NCI-H1105 treated with DMSO at 0.1 percent for 48 hours (cell line): ENCODE data around the gene HOXB13.
"Not testable (repeated sequence)": the region's sequence is repeated elsewhere in the genome, so short reads cannot be mapped to it uniquely, and the experiment has no call there.

Experiments
- DNase-seq: peaks from one replicate; lab custom pipeline; 2025; lab: John Stamatoyannopoulos, UW

HOXB13 gene

DNA sequence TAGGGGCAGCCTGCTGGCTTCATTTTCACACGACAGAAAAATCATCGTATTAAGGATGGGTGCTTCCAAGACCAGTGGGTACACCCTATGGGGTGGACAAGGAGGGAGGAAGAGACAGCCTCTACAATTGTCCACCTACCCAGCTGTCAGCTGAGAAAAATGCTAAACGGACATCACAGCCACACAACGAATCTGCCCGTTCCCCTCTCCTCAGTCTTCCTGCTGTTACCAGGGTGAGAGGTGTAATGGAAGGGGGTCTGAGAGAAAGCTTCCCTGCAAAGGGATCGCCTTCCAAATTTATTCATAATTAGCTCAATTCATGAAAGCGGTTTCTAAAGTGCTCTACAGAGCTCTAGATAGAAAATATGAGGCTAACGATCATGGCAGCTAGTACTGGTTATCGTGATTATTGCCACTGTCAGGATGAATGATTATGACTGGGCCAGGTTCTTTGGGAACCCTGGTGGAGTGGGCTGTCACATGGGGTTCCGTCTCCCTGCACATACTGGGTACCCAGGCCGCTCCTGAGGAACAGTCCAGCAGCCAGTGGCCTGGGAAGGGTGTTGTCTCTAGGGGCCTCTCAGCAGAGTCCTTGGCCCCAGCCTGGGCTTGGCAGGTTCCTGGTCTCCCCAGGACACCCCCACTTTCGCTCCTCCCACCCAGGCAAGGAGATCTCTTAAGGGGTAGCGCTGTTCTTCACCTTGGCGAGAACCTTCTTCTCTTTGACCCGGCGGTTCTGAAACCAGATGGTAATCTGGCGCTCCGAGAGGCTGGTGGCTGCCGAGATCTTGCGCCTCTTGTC is 2.2 kb downstream of the HOXB13 start:
- DNase-seq, result no peak

DNA sequence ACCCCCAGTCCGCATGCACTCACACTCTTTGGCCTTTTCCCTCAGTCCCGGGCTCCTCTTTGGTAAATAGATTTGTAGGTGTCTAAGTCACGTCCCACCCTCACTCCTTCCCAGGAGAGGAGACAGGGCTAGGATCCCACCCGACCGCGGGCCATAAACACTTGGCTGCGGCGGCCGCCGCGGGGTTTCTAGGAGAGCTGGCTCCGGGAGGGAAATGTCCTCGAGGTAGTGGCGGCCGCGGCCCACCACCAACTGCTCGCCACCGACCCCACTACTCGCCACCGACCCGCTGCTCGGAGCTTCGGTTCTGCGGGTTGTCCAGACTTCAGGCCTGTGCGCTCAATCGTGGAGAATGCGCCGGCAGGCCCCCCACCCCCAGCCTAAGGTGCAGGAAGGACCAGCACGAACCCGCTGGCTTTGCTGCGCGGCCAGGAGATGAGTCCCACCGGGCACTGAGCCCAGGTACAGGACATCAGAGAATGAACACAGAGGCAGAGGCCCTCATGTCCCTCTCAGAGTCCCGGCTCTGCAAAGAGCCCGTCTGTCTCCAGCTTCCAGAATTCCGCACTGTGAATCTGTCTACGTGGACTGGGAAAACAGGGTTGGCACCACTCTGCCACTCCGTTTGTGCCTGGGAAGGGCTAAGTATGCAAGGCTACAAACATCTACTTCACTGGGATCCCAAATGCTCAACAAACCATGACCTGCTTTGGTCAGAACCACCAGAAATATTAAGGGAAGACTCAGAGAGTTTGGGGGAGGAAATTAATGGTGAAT is 3.1 kb downstream of the HOXB13 start:
- DNase-seq, result no peak

DNA sequence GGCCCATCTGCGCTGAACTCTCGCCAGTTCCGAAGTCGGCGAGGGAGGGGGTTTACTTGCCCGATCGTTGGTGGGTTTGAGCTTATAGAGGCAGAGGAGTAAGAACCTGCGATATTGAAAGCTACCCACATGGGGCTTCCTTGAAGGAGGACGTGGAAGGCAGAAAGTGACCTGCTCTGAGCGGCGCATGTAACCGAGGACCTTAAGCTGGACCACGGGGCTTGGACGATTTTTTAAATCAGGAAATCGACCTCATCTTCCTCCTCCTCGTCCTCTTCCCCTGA is 3.6 kb downstream of the HOXB13 start:
- no peak for DNase-seq

DNA sequence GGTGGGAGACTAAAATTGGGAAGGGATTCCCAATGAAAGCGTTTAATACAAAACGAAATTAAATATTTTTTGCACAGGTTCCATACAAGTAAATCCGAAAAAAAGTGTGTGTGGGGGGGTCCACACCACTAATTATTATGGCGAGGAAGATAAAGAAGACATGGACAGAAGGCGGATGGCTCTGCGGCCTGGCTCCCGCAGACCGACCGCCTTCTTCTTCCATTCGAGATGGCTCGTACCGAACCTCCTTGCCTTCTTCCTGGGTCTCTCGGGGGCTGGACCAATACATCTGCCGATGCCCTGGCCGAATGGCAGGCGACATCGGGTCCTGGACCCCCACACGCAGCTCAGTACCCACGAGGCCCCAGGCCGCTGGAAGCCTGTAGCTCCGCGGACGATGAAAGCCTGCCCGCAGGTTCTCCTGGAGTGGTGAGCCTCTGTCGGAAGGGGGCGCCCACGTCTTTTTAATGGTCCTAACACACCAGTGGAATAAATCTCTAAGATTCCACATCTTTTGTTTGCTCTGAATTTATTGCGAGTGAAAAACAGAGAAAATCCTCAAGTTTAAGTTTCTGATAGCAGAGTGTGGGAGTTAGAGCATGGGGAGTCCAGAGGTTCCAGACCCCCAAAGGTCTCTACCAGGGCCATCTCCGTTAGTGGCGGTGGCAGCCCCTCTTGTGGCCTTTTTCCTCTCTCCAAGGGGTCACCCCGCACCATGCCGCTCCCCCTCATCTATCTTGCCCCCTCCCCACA is 4.1 kb downstream of the HOXB13 start:
- DNase-seq, result peak; percentile 18

DNA sequence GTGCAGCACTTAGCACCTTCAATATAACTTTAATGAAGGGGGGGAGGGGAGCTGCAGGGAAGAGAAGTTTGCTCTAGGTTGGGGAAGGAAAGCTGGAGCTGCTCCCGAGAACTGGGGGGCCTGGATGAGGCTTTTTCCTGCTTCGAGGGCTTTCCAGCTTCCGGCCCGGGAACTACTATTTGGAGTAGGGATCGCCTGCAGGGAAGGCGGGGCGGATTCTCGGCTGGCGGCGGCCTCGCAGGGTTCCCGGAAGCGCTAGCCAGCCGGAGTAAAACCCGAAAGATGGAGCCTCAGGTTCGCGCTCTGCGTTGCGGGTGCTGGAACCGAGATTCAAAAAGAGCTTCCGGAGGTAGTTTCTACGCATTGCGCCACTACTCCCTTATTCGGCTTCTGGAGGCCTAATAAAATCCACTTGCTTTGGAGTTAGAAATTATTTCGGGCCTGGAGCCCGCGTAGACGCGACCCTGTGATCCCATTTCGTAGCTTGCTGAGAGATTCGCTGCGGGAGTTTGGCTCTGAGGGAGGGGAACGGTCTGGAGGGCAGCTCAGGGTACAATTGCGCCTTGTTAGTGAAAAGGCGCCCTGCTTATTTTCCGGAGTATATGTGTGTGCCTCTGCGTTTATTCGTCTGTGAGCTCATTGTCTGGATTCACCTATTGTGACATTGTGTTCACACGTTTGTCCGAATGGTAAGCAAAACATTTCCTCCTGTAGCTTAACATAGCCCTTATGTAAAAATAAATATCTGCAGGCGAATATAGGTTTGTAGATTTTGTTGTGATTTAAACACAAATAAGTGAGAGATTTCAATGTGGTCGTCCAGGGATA is 4.9 kb downstream of the HOXB13 start:
- DNase-seq, result no peak

DNA sequence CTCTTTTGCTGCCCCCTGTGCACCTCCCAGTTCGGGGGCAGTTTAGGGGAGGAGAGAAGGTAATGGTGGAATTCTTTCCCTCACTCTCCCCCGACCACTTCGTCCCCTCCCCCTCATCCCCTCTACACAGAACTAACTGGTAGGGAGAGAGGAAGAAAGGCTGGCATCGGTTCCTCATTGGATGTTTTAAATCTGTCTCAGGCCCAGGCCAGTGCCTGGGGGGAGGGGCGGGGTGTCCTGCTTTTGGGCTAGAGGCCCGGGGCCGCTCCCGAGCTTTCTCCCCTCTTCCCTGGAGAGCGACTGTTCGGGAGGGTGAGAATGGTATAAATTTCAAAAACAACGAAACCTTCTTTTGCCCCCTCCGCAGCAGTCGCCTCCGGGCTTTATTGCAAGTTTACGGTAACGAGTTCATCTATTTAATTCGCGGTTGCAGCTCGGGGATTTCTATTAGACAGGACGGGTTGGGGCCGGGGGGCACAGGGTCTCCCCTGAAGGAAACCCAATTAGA is 5.6 kb downstream of the HOXB13 start, which contains the start of gene PRAC2:
Gene PRAC2 (plus strand): TSS at position 271 of the 508 bp plus-strand sequence. CDS start 1,226 bp downstream, outside the sequence.
- DNase-seq, result no peak

DNA sequence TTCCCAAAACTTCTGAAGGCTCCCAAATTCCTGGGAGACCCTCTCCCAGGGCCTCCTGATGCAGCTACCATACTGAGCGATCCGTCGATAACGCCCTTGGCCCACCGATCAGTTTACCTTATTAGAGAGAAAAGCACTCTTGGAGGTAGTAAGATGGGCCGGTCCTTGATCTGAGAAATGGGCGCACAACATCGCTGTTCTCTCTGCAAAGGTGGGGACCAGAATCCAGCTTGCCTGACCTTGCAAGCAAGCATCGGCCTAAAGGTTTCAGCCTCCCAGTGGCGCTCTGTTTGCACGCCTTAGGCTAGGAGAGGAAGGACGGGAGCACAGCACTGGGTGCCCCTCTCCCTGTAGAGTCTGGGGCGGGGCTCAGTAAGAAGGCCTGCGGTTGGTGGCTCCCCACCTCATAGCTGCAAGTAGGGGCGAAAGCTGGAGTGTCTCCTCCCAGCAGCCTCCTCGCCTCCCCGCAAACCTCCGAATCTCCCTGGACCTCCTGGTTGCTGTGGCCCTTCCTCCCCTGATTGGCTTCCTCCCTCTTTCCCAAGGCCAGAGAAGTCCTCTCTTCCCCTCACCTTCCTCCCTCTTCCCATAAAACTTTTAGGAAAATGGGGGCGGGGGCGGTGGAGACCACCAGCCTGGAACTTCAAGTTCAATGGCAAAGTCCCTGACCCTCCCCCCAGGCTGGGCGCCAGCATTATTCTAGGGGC is 6.2 kb downstream of the HOXB13 start, which contains the start of gene PRAC1:
Gene PRAC1 (minus strand): TSS at position 318 of the 707 bp plus-strand sequence. CDS start 126 bp downstream, at position 192.
- DNase-seq, result no peak

DNA sequence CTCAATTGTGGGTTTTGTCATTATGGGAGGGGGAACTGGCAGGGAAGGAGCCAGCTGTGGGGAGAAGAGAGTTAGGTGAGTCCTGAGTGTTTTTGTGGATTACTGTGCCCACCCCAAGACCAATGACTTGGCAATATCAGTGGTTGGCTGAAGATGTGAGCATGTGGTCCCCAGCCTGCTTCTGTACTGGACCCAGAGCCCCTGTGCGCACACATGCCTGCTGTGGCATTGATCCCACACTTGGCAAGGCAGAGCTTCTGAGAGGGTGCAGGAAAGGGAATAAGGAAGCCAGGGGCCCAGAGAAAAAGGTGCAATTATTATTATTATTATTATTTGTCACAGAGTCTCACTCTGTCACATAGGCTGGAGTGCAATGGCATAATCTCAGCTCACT is 7.5 kb downstream of the HOXB13 start:
- DNase-seq, result no peak

DNA sequence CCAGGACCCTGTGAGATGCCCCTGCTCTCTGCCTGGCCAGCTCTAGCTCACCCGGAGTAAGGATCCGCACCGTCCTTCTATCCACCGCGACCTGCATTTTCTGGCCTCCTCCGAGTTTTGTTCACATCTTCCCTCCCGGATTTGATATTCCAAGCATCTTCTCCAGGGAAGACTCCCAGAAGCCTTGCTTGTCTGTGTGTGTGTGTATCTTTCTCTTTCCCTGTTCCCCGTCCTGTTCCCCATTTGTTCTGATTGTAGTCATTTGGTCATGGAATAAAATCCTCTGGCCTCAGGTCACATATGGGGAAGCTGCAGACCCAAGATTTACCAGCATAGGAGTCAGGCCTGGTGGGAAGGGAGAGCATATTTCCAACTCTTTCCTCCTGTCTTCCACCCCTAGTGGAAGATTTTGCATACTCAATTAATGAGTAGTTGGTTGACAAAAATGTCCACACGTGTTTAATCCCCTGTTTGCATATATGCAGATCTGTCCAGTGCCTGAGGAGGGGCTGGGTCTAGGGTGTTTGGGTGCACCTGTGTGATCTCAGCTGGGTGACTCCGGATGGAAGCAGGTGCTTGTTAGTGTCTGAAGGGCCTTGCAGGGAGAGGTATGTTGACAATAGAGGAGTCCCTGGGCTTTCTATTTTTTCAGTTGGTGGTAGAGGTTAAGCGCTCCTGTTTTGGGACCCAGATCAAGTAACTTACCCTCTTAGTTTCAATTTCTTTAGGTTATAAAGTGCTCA is 8.1 kb downstream of the HOXB13 start:
- DNase-seq, result no peak

DNA sequence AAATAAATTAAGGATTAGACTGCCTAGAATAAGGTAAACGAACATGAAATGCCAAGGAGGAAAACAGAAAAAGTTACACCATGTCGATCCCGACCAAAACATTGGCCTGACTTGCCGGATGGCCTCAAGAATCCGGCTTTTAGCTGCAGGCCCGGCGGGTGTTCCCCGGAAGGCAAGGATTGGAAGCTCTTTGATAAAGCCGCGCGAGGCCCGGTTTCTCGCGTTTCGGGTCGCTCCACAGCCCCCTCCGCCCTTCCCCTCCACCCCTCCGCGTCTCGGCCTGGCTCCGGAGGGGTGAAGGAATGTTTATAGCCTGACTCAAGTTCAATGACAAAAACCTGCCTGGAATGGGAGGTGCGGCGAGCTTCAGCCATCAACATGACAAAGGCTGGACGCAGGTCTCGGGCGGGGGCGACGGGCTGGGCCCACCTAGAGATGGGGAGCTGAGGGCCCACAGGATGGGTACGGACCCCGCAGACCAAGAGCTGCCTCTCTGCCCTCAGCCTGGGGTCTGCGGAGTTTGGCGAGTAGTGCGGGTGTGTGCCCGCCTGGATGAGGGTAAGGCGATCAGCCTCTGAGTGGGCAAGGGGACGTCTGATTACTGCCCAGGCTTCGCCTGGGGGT is 8.8 kb downstream of the HOXB13 start:
- DNase-seq, result no peak

DNA sequence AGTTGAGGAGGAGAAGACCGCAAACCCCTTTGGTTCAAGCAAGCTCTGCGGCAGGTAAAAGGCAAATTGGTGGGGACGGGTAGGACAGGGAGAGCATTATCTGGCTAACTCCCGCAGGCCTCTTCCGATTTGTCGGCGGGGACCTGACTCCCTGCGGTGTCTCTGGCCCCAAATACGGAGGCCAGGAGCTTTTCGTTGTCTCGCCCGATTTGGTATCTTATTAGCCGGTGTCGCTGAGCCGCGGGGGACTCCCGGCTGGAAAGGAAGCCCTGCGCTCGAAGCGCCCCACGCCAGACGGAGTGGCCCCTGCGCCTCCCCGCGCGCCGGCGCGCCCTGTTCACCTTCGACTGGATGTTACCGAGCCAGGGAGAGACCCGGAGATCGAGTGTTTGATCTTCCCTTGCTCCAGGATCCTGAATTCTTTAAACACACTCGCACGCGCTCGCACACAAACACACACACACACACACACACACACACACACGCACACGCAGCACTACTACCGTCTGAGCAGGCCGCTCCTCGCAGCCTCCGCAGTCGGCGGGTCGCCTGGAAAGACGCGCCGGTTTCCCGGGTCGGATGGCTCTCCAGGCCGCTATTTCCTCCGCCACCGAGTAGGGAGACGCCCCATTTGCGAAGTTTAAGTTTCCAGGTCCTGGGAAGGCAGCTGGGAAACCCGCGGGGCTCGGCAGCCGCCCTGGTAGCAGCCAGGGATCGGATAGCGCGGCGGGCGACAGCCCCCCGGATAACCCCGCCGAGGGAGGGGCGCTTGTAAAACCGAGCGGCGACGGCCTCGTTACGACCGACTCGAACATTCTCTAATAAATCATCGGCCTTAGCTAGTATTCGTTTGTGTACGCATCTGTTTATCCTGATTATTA is 9.5 kb downstream of the HOXB13 start:
- DNase-seq, result no peak

DNA sequence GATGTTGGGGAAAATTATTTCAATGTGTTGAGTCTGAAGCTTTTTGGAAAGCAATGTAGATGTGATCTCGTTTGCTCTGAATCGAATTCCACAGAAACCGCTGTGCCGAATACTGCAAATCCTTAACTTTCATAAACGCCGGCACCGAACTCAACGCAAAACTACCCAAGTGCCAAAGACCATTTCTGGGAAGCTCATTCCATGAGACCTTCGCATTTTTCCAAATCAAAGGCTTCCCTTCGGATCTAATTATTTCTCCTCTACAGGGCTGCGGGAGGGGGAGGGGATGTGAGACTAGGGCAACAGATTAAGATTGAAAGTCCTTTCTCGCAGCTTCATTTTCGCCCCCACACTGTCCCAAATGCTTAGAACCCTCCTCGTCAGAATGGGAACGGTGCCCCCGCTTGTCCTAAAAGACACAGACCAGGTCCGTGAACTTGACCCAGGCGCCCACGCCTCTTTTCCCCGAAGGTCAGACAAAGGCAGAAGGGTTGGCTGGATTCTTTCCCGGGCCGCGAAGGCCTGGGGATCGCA is 10.3 kb downstream of the HOXB13 start:
- DNase-seq, result no peak

DNA sequence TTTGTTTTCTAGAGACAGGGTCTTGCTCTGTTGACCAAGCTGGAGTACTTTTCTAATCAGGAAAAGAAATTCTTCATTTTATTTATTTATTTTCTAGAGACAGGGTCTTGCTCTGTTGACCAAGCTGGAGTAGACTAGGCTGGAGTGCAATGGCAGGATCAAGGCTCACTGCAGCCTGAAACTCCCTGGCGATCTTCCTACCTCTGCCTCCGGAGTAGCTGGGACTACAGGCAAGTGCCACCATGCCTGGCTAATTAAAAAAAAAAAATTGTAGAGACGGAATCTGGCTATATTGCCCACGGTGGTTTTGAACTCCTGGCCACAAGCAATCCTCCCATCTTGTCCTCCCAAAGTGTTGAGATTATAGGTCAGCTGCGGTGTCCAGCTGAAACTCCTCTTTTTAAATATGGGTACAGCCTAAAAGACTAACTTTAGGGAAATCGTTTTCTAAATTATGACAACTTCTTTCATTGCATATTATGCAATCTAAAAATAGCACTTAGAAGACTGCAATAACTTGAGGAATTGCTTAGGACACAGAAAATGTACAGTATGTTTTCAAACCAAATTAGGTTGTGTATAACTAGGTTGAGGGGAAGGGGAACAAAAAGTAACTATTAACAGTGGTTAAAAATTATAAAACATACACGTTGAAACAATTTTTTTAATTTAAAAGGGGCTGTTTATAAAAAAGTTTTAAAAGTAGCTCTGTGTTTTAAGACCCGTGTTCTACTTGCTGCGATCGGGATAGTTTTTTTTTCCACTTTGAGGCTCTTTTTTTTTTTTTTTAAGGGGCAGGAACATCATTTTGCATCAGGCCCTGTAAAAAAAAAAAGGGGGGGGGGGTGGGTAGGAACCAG is 11.0 kb downstream of the HOXB13 start:
- no peak for DNase-seq

DNA sequence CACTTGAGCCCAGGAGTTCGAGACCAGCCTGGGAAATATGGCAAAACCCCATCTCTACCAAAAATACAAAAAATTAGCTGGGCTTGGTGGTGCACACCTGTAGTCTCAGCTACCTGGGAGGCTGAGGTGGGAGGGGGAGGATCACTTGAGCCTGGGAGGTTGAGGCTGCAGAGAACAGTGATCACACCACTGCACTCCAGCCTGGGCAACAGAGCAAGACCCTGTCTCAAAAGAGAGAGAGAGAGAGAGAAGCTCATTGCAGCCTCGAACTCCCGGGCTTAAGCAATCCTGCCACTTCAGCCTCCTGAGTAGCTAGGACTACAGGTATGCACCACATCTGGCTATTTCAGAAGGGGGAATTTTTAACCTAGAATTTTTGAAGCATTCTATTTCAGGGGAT is 12.0 kb downstream of the HOXB13 start:
- not testable (repeated sequence) for DNase-seq

DNA sequence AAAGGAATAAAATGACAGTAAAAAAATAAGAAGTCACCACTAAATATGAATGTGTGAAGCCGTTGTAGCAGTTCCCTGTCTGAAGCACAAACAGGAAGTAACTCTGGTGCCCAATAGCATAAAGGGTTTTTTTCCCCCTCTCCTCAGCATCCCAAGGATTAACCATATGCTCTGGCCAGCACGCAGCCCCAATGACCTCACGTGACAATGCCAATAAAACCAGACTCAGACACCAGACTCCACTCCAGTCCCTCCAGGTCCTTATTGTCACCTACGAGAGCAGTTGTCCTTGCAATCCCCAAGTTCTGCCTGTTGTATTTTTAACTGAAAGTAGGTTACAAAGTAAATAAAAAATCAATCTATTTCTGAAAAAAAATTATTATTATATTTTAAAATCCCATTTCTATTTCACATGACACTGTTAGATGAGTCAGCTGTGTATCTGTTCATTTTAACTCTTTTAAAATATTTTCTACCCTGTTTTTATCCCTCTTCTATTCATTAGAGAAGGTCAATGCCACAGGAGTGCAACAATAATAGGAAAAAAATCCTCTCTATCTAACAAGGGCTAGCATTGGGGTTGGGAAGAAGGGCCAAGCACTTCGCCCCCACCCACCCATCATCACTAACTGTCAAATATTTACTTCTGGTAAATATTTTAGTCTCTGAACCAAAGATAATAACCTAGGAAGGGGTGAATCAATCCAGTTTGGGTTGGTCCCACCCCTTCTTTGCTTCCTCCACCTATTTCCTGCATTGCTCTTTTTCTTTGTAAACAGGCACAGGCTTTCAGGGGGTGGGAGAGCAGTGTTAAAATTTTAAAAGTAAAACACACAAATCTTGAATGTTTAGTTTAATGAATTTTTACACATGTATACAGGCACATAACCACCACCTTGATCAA is 12.8 kb downstream of the HOXB13 start:
- no peak for DNase-seq

DNA sequence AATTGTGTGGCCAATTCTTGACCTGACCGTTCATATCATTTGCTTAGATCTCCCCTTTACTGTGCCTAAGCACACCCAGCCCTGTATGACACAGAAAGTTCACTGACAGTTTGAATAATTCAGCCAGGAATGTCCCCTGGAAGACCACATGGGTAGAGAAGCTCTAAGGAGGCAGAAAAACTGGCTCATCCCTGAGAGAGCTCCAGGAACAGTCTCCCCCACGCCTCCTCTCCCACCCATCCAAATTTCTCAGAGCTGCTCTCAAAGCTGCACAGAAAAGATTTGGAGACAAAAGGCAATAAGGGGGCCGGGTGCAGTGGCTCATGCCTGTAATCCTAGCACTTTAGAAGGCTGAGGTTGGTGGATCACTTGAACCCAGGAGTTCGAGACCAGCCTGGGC is 17.4 kb downstream of the HOXB13 start:
- DNase-seq, result no peak
